Fibroblast of lung (primary cell): ENCODE data around the gene PFDN1. TPM values are rescaled to one million over a fixed set of nuclear protein-coding genes. Genes with fewer than 3 reads are reported as not detected.
"Not testable (repeated sequence)": the region's sequence is repeated elsewhere in the genome, so short reads cannot be mapped to it uniquely, and the experiment has no call there.

Experiments
- DNase-seq, 2 donors: peaks; one replicate each; pipeline versions ENCODE4 v3.0.0 to v3.0.0-alpha.2; 2010; ENCODE audit warnings: low read depth in 2 of 2
- H2AFZ ChIP-seq: 2 replicates; pipeline ENCODE4 v1.5.1; 2012; ENCODE audit warnings: low read length, control low read depth, inconsistent platforms
- H3K27ac ChIP-seq: 2 replicates; pipeline ENCODE4 v1.5.1; 2011; ENCODE audit warnings: low read length, control low read depth; ENCODE audit not compliant: insufficient read depth
- H3K27me3 ChIP-seq: 2 replicates; pipeline ENCODE4 v1.5.1; 2011; ENCODE audit warnings: mild to moderate bottlenecking, low read length; ENCODE audit not compliant: control insufficient read depth, insufficient read depth
- H3K36me3 ChIP-seq: 2 replicates; pipeline ENCODE4 v1.5.1; 2011; ENCODE audit warnings: low read length; ENCODE audit not compliant: control insufficient read depth, insufficient read depth
- H3K4me1 ChIP-seq: 2 replicates; pipeline ENCODE4 v1.5.1; 2011; ENCODE audit warnings: low read length; ENCODE audit not compliant: control insufficient read depth, insufficient read depth; ENCODE audit errors: extremely low read depth
- H3K4me2 ChIP-seq: 2 replicates; pipeline ENCODE4 v1.5.1; 2011; ENCODE audit warnings: low read length, control low read depth; ENCODE audit not compliant: insufficient read depth; ENCODE audit errors: extremely low read depth
- H3K4me3 ChIP-seq, 4 experiments: fragments of 200-600 bp in 1 of 4; sonication (generic) in 1 of 4; replicated peaks in 1 of 4; 2 replicates each; pipeline ENCODE4 v1.5.1; 2011 to 2016; ENCODE audit warnings: low read length in 4 of 4, low read depth in 3 of 4, mild to moderate bottlenecking in 3 of 4, control low read depth in 2 of 4, inconsistent platforms in 1 of 4, mixed read lengths in 1 of 4; ENCODE audit not compliant: insufficient read depth in 1 of 4; ENCODE audit errors: control extremely low read depth in 1 of 4
- H3K79me2 ChIP-seq: 2 replicates; pipeline ENCODE4 v1.5.1; 2012; ENCODE audit warnings: mild to moderate bottlenecking, low read length, inconsistent platforms; ENCODE audit not compliant: control insufficient read depth, insufficient read depth
- H3K9ac ChIP-seq: 2 replicates; pipeline ENCODE4 v1.5.1; 2011; ENCODE audit warnings: mild to moderate bottlenecking, low read length, control low read depth; ENCODE audit not compliant: insufficient read depth
- H3K9me3 ChIP-seq: 2 replicates; pipeline ENCODE4 v1.5.1; 2012; ENCODE audit warnings: low read depth, low read length; ENCODE audit not compliant: control insufficient read depth, insufficient read depth
- H4K20me1 ChIP-seq: 2 replicates; pipeline ENCODE4 v1.5.1; 2011; ENCODE audit warnings: low read length; ENCODE audit not compliant: control insufficient read depth, insufficient read depth; ENCODE audit errors: extremely low read depth
- CTCF ChIP-seq, 2 donors: IDR thresholded peaks in 1 of 2; conservative IDR thresholded peaks in 1 of 2; 1 replicate in 1 of 2; 2 replicates in 1 of 2; pipeline ENCODE4 v1.5.1; 2011 to 2012; ENCODE audit warnings: low read length in 2 of 2, control low read depth in 1 of 2, inconsistent platforms in 1 of 2, low read depth in 1 of 2, mild to moderate bottlenecking in 1 of 2
- EZH2 ChIP-seq: IDR thresholded peaks from 2 replicates; pipeline ENCODE4 v1.5.1; 2012; ENCODE audit warnings: low read length, control low read depth, mild to moderate bottlenecking; ENCODE audit errors: missing control alignments
- polyA plus RNA-seq, 2 donors: library from polyadenylated mRNA; depleted of rRNA in 1 of 2; stranded (reverse) in 1 of 2; unstranded in 1 of 2; fragments of >200 nt; gene quantifications; 2 replicates each; pipeline ENCODE4 v1.2.1, GENCODE V29; 2011 to 2012; ENCODE audit warnings: missing spikeins in 1 of 2
- total RNA-seq: library from RNA; depleted of rRNA; stranded (reverse); fragments of >200 nt; gene quantifications from 2 replicates; pipeline ENCODE4 v1.2.1, GENCODE V29; 2014

PFDN1 gene
- total and polyA plus RNA-seq, 2 donors (not counting 1 experiment from before 2014, with no cell fraction given): 35.5 to 140 TPM

- TF ChIP-seq EZH2: no peak
- no peak for TF ChIP-seq CTCF (conservative IDR thresholded peaks at IDR 0.05 in 1 of 2, IDR thresholded peaks at IDR 0.05 in 1 of 2; ENCODE audit: low read depth in 1 of 2, low read length in 2 of 2)
- no peaks in the 10 kb centered on the region for H3K27me3 ChIP-seq
- peaks cover 1% of the 10 kb centered on the region for H3K36me3 ChIP-seq
- no peaks in the 10 kb centered on the region for H3K4me1 ChIP-seq
- H4K20me1 ChIP-seq: no peaks in the 10 kb centered on the region
- no peak overlapping the region for H3K9ac ChIP-seq
- DNase-seq: no peak
- H3K4me2 ChIP-seq: no peak overlapping the region
- no peaks in the 10 kb centered on the region for H3K79me2 ChIP-seq
- H3K9me3 ChIP-seq: no peaks in the 10 kb centered on the region
- H2AFZ ChIP-seq: no peak overlapping the region
- no peak overlapping the region for H3K4me3 ChIP-seq
- no peak overlapping the region for H3K27ac ChIP-seq
Measured at GRCh38 chr5:140202610-140203009, 100.3 kb downstream of the PFDN1 start.

GRCh38 chr5:140202078-140202477, 100.8 kb downstream of the PFDN1 start:
- no peak overlapping the region for H3K4me2 ChIP-seq
- H3K4me3 ChIP-seq: no peak overlapping the region
- no peak overlapping the region for H3K9ac ChIP-seq
- no peaks in the 10 kb centered on the region for H3K79me2 ChIP-seq
- no peak for TF ChIP-seq EZH2
- TF ChIP-seq CTCF (conservative IDR thresholded peaks at IDR 0.05 in 1 of 2, IDR thresholded peaks at IDR 0.05 in 1 of 2; ENCODE audit: low read depth in 1 of 2, low read length in 2 of 2): no peak
- no peaks in the 10 kb centered on the region for H3K27me3 ChIP-seq
- peak; percentile 34 to 62 for DNase-seq
- no peaks in the 10 kb centered on the region for H4K20me1 ChIP-seq
- H3K27ac ChIP-seq: no peak overlapping the region
- H3K9me3 ChIP-seq: no peaks in the 10 kb centered on the region
- no peak overlapping the region for H2AFZ ChIP-seq
- no peaks in the 10 kb centered on the region for H3K4me1 ChIP-seq
- peaks cover 1% of the 10 kb centered on the region for H3K36me3 ChIP-seq

- H3K27me3 ChIP-seq, H3K36me3 ChIP-seq: not testable (repeated sequence)
Measured at GRCh38 chr5:140198915-140199314, 104.0 kb downstream of the PFDN1 start.

More at GRCh38 chr5:140198915-140199314, 104.0 kb downstream of the PFDN1 start:
- not testable (repeated sequence) for H3K27ac ChIP-seq, H3K9ac ChIP-seq, H3K4me2 ChIP-seq, DNase-seq, H4K20me1 ChIP-seq, H3K79me2 ChIP-seq, H3K9me3 ChIP-seq, H3K4me3 ChIP-seq, H2AFZ ChIP-seq, H3K4me1 ChIP-seq
